HepG2 (cell line): ENCODE results near the gene DPAGT1. TPM values are rescaled to one million over a fixed set of nuclear protein-coding genes. Genes with fewer than 3 reads are reported as not detected.
A peak's percentile ranks its signal among the peaks of the same experiment; 100 is the strongest.

Source experiments
- ARID5B ChIP-seq: IDR thresholded peaks from 2 replicates; pipeline ENCODE4 v1.4.0; 2020; ENCODE audit warnings: mild to moderate bottlenecking, missing genetic modification reagents
- ATF1 ChIP-seq: IDR thresholded peaks from 2 replicates; pipeline ENCODE4 v1.6.1; 2016; ENCODE audit warnings: mild to moderate bottlenecking, control low read depth
- EHMT2 ChIP-seq: fragments of 200-600 bp; sonication (generic); IDR thresholded peaks from 2 replicates; pipeline ENCODE4 v1.7.0; 2017; ENCODE audit warnings: antibody characterized with exemption, low read depth, low read length, borderline replicate concordance
- FLYWCH1 ChIP-seq: sonication (generic); formaldehyde crosslinking; IDR thresholded peaks from 2 replicates; pipeline ENCODE4 v1.8.1; 2023; ENCODE audit warnings: mild to moderate bottlenecking, missing genetic modification reagents
- FOXA1 ChIP-seq, 2 experiments: fragments of 450-650 bp in 1 of 2; sonication (generic) in 1 of 2; formaldehyde crosslinking in 1 of 2; IDR thresholded peaks; 2 replicates each; pipeline versions ENCODE4 v1.4.0 to v1.6.1; 2016 to 2020; ENCODE audit warnings: missing genetic modification reagents in 1 of 2
- GMEB1 ChIP-seq: sonication (generic); formaldehyde crosslinking; IDR thresholded peaks from 2 replicates; pipeline ENCODE4 v1.5.1; 2020; ENCODE audit warnings: missing genetic modification reagents, mild to moderate bottlenecking, borderline replicate concordance
- HDAC1 ChIP-seq: sonication (generic); formaldehyde crosslinking; IDR thresholded peaks from 2 replicates; pipeline ENCODE4 v1.5.1; 2020; ENCODE audit warnings: mild to moderate bottlenecking, missing genetic modification reagents
- HIC2 ChIP-seq: sonication (generic); formaldehyde crosslinking; IDR thresholded peaks from 2 replicates; pipeline ENCODE4 v1.9.0; 2022; ENCODE audit warnings: low read depth, missing genetic modification reagents
- ISL2 ChIP-seq: sonication (generic); formaldehyde crosslinking; IDR thresholded peaks from 2 replicates; pipeline ENCODE4 v1.5.0; 2020; ENCODE audit warnings: missing genetic modification reagents
- KMT2A ChIP-seq: sonication (generic); formaldehyde crosslinking; IDR thresholded peaks from 2 replicates; pipeline ENCODE4 v1.4.0; 2020; ENCODE audit warnings: missing genetic modification reagents
- MAZ ChIP-seq, 2 experiments: sonication (generic) in 1 of 2; formaldehyde crosslinking in 1 of 2; IDR thresholded peaks; 2 replicates each; pipeline versions ENCODE4 v1.5.0 to v1.6.1; 2012 to 2020; ENCODE audit warnings: low read depth in 2 of 2, mild to moderate bottlenecking in 2 of 2, borderline replicate concordance in 1 of 2, improper control_type of control experiment in 1 of 2, low read length in 1 of 2, missing genetic modification reagents in 1 of 2, moderate library complexity in 1 of 2
- NKX3-1 ChIP-seq: sonication (generic); formaldehyde crosslinking; IDR thresholded peaks from 2 replicates; pipeline ENCODE4 v1.5.0; 2020; ENCODE audit warnings: missing genetic modification reagents
- NONO ChIP-seq, 2 experiments: fragments of 450-650 bp in 1 of 2; sonication (generic) in 1 of 2; formaldehyde crosslinking in 1 of 2; IDR thresholded peaks in 1 of 2; conservative IDR thresholded peaks in 1 of 2; 2 replicates each; pipeline versions ENCODE4 v1.6.1 to v1.8.0; 2017 to 2022; ENCODE audit warnings: mild to moderate bottlenecking in 1 of 2, missing genetic modification reagents in 1 of 2, moderate library complexity in 1 of 2
- NR0B2 ChIP-seq: sonication (generic); formaldehyde crosslinking; IDR thresholded peaks from 2 replicates; pipeline ENCODE4 v1.4.0; 2020; ENCODE audit warnings: mild to moderate bottlenecking, missing genetic modification reagents
- RFXAP ChIP-seq: sonication (generic); formaldehyde crosslinking; IDR thresholded peaks from 2 replicates; pipeline ENCODE4 v1.4.0; 2020; ENCODE audit warnings: missing genetic modification reagents, borderline replicate concordance
- YY1 ChIP-seq: IDR thresholded peaks from 2 replicates; pipeline ENCODE4 v1.6.1; 2011; ENCODE audit warnings: low read length, low read depth, moderate library complexity, mild to moderate bottlenecking; ENCODE audit not compliant: insufficient read depth, insufficient replicate concordance
- ZNF691 ChIP-seq: sonication (generic); formaldehyde crosslinking; IDR thresholded peaks from 2 replicates; pipeline ENCODE4 v1.4.0; 2020; ENCODE audit warnings: missing genetic modification reagents, low read depth, mild to moderate bottlenecking, borderline replicate concordance
- ZNF841 ChIP-seq: sonication (generic); formaldehyde crosslinking; IDR thresholded peaks from 2 replicates; pipeline ENCODE4 v1.8.1; 2023; ENCODE audit warnings: missing genetic modification reagents, borderline replicate concordance
- polyA plus RNA-seq, 8 experiments: library from polyadenylated mRNA; depleted of rRNA in 3 of 8; stranded (reverse) in 7 of 8; unstranded in 1 of 8; fragments of >200 nt; fragmentation: Illumina TruSeq in 4 of 8; extraction: Trizol in 4 of 8; gene quantifications; 2 replicates each; pipeline versions ENCODE4 v1.2.1 to v1.2.3, GENCODE V29; 2011 to 2016; ENCODE audit warnings: low read depth in 4 of 8, missing spikeins in 1 of 8, mixed read lengths in 1 of 8; ENCODE audit not compliant: insufficient read depth in 1 of 8
- total RNA-seq, 5 experiments: library from RNA; depleted of rRNA; stranded (reverse); fragments of >200 nt; fragmentation: Illumina TruSeq; extraction: Trizol; gene quantifications; 2 replicates each; pipeline ENCODE4 v1.2.3, GENCODE V29; 2016; ENCODE audit warnings: low read depth in 1 of 5

DPAGT1 gene
- total and polyA plus RNA-seq, 2 of the 13 experiments (the other 11 are each of a cell fraction or from before 2014, with no cell fraction given): 37.6 to 70.7 TPM

GRCh38 chr11:119101759-119102423, at the start of gene DPAGT1 (continued):
- TF ChIP-seq YY1 (peak; percentile 98), NR0B2 (CRISPR knock-in tag) (0 out of 2 replicates have a peak, but pooled peaks have one; percentile 11), FOXA1 (IDR thresholded peaks at IDR 0.05) (no peak), FOXA1 (CRISPR knock-in tag; IDR thresholded peaks at IDR 0.05) (0 out of 2 replicates have a peak, but pooled peaks have one; percentile 20), ISL2 (peak; percentile 21; the same call in 1 of the 2 replicates), NONO (IDR thresholded peaks at IDR 0.05) (no peak), NONO (CRISPR knock-in tag; conservative IDR thresholded peaks at IDR 0.05) (peak; percentile 61), HDAC1 (CRISPR knock-in tag) (peak; percentile 73; the same call in 1 of the 2 replicates), MAZ (IDR thresholded peaks at IDR 0.05; ENCODE audit: borderline replicate concordance, low read depth, low read length) (0 out of 2 replicates have a peak, but pooled peaks have one; percentile 22), MAZ (CRISPR knock-in tag; IDR thresholded peaks at IDR 0.05; ENCODE audit: low read depth) (no peak), HIC2 (no peak), GMEB1 (peak; percentile 50; the same call in 1 of the 2 replicates), RFXAP (CRISPR knock-in tag) (peak; percentile 47; the same call in 1 of the 2 replicates), FLYWCH1 (CRISPR knock-in tag) (no peak), ARID5B (no peak; the same call in none of the 2 replicates), EHMT2 (peak; percentile 95), ATF1 (peak; percentile 89), KMT2A (CRISPR knock-in tag) (peak; percentile 34), ZNF841 (no peak), NKX3-1 (CRISPR knock-in tag) (no peak), ZNF691 (peak; percentile 7; the same call in 1 of the 2 replicates)
